NCI-H1694 (cell line): ENCODE data around the gene CYTH4.
"Not testable (repeated sequence)": the region's sequence is repeated elsewhere in the genome, so short reads cannot be mapped to it uniquely, and the experiment has no call there.

ENCODE experiments used
- DNase-seq: peaks from one replicate; lab custom pipeline; 2025; lab: John Stamatoyannopoulos, UW

CYTH4 gene

GRCh38 chr22:37310815-37311595 lies 28.7 kb downstream of the CYTH4 start:
- DNase-seq, result no peak

GRCh38 chr22:37311761-37312312 lies 29.5 kb downstream of the CYTH4 start:
- DNase-seq, result no peak

GRCh38 chr22:37312549-37313183 lies 30.4 kb downstream of the CYTH4 start:
- no peak for DNase-seq

- DNase-seq, result no peak
Observed at GRCh38 chr22:37313376-37314314, 31.3 kb downstream of the CYTH4 start.

- no peak for DNase-seq
Observed at GRCh38 chr22:37314315-37315074, 32.2 kb downstream of the CYTH4 start.

- DNase-seq, result no peak
Observed at GRCh38 chr22:37316405-37316804, 34.1 kb downstream of the CYTH4 start.

GRCh38 chr22:37316875-37317371 lies 34.6 kb downstream of the CYTH4 start:
- no peak for DNase-seq

GRCh38 chr22:37317698-37318210 lies 35.4 kb downstream of the CYTH4 start:
- no peak for DNase-seq

- no peak for DNase-seq
Observed at GRCh38 chr22:37318364-37319109, 36.2 kb downstream of the CYTH4 start.

- DNase-seq, result no peak
Observed at GRCh38 chr22:37319469-37319868, 37.2 kb downstream of the CYTH4 start.

GRCh38 chr22:37320726-37321677 lies 38.7 kb downstream of the CYTH4 start:
- DNase-seq, result no peak

GRCh38 chr22:37324340-37325038 lies 42.2 kb downstream of the CYTH4 start:
- no peak for DNase-seq

GRCh38 chr22:37325039-37325395 lies 42.7 kb downstream of the CYTH4 start:
- no peak for DNase-seq

- no peak for DNase-seq
Observed at GRCh38 chr22:37326726-37327125, 44.4 kb downstream of the CYTH4 start.

- no peak for DNase-seq
Observed at GRCh38 chr22:37328017-37328416, 45.7 kb downstream of the CYTH4 start.

GRCh38 chr22:37328538-37329237 lies 46.4 kb downstream of the CYTH4 start:
- not testable (repeated sequence) for DNase-seq

- DNase-seq, result no peak
Observed at GRCh38 chr22:37329238-37330140, 47.2 kb downstream of the CYTH4 start.
